H9 (cell line): ENCODE results near the gene MAPK12. TPM values are rescaled to one million over a fixed set of nuclear protein-coding genes. Genes with fewer than 3 reads are reported as not detected.

Source experiments
- DNase-seq: peaks from one replicate; pipeline ENCODE4 v3.0.0-alpha.2; 2017
- H2AFZ ChIP-seq: one replicate; pipeline ENCODE4 v1.6.1; 2013; ENCODE audit warnings: mild to moderate bottlenecking, low read length, control low read depth, moderate library complexity
- H2AK5ac ChIP-seq: 2 replicates; pipeline ENCODE4 v1.6.1; 2013; ENCODE audit warnings: low read length, control low read depth, mixed read lengths; ENCODE audit not compliant: insufficient read length
- H2BK120ac ChIP-seq: one replicate; pipeline ENCODE4 v1.6.1; 2013; ENCODE audit warnings: low read depth, mild to moderate bottlenecking, low read length, control low read depth, inconsistent platforms; ENCODE audit not compliant: poor library complexity, severe bottlenecking
- H2BK12ac ChIP-seq: 2 replicates; pipeline ENCODE4 v1.6.1; 2013; ENCODE audit warnings: low read length, control low read depth, mixed read lengths, low read depth; ENCODE audit not compliant: insufficient read length
- H2BK15ac ChIP-seq: 2 replicates; pipeline ENCODE4 v1.6.1; 2013; ENCODE audit warnings: low read depth, low read length, control low read depth
- H2BK20ac ChIP-seq: one replicate; pipeline ENCODE4 v1.6.1; 2013; ENCODE audit warnings: low read depth, mild to moderate bottlenecking, low read length, control low read depth, inconsistent platforms; ENCODE audit not compliant: poor library complexity, severe bottlenecking
- H2BK5ac ChIP-seq: 2 replicates; pipeline ENCODE4 v1.6.1; 2013; ENCODE audit warnings: low read length, control low read depth, mixed read lengths; ENCODE audit not compliant: insufficient read length
- H3K14ac ChIP-seq: 2 replicates; pipeline ENCODE4 v1.6.1; 2013; ENCODE audit warnings: low read length, control low read depth; ENCODE audit not compliant: insufficient read depth
- H3K18ac ChIP-seq: 2 replicates; pipeline ENCODE4 v1.6.1; 2013; ENCODE audit warnings: low read depth, mild to moderate bottlenecking, mixed read lengths, low read length, control low read depth; ENCODE audit not compliant: insufficient read length
- H3K23ac ChIP-seq: 2 replicates; pipeline ENCODE4 v1.6.1; 2013; ENCODE audit warnings: low read length, control low read depth, mixed read lengths, low read depth; ENCODE audit not compliant: insufficient read length
- H3K23me2 ChIP-seq: 2 replicates; pipeline ENCODE4 v1.6.1; 2013; ENCODE audit warnings: low read depth, mild to moderate bottlenecking, mixed read lengths, low read length, control low read depth; ENCODE audit not compliant: insufficient read length, poor library complexity, severe bottlenecking
- H3K27ac ChIP-seq: 2 replicates; pipeline ENCODE4 v1.5.1; 2013; ENCODE audit warnings: low read length, control low read depth, mixed read lengths, low read depth; ENCODE audit not compliant: insufficient read length
- H3K27me3 ChIP-seq: 2 replicates; pipeline ENCODE4 v1.6.1; 2013; ENCODE audit warnings: low read length, control low read depth, inconsistent platforms; ENCODE audit not compliant: insufficient read depth
- H3K4ac ChIP-seq: 2 replicates; pipeline ENCODE4 v1.6.1; 2013; ENCODE audit warnings: low read depth, mild to moderate bottlenecking, control low read depth, inconsistent platforms, low read length, moderate library complexity
- H3K4me1 ChIP-seq: 2 replicates; pipeline ENCODE4 v1.6.1; 2013; ENCODE audit warnings: low read length, control low read depth, inconsistent platforms; ENCODE audit not compliant: insufficient read depth
- H3K4me2 ChIP-seq: 2 replicates; pipeline ENCODE4 v1.6.1; 2013; ENCODE audit warnings: low read length, control low read depth, mixed read lengths; ENCODE audit not compliant: insufficient read length, insufficient read depth
- H3K56ac ChIP-seq: 2 replicates; pipeline ENCODE4 v1.6.1; 2013; ENCODE audit warnings: low read depth, mild to moderate bottlenecking, mixed read lengths, low read length, control low read depth; ENCODE audit not compliant: insufficient read length
- H3K79me1 ChIP-seq: 2 replicates; pipeline ENCODE4 v1.6.1; 2013; ENCODE audit warnings: low read depth, mild to moderate bottlenecking, moderate library complexity, low read length, control low read depth, inconsistent platforms; ENCODE audit not compliant: insufficient read depth, poor library complexity, severe bottlenecking
- H3K79me2 ChIP-seq: 2 replicates; pipeline ENCODE4 v1.6.1; 2013; ENCODE audit warnings: low read length, control low read depth, inconsistent platforms; ENCODE audit not compliant: insufficient read depth
- H3K9ac ChIP-seq: 2 replicates; pipeline ENCODE4 v1.6.1; 2013; ENCODE audit warnings: low read length, control low read depth, mixed read lengths; ENCODE audit not compliant: insufficient read length; ENCODE audit errors: extremely low read depth
- H3K9me3 ChIP-seq: one replicate; pipeline ENCODE4 v1.6.1; 2013; ENCODE audit warnings: low read depth, low read length, inconsistent platforms; ENCODE audit not compliant: control insufficient read depth
- H3T11ph ChIP-seq: one replicate; pipeline ENCODE4 v1.6.1; 2013; ENCODE audit warnings: mild to moderate bottlenecking, low read length, control low read depth, inconsistent platforms
- H4K20me1 ChIP-seq: one replicate; pipeline ENCODE4 v1.6.1; 2013; ENCODE audit not compliant: control insufficient read depth, insufficient read length, insufficient read depth
- H4K5ac ChIP-seq: 2 replicates; pipeline ENCODE4 v1.6.1; 2013; ENCODE audit warnings: low read depth, mild to moderate bottlenecking, mixed read lengths, low read length, control low read depth; ENCODE audit not compliant: insufficient read length
- H4K8ac ChIP-seq: replicated peaks from 2 replicates; pipeline ENCODE4 v1.6.1; 2013; ENCODE audit warnings: low read length, control low read depth, mixed read lengths, low read depth; ENCODE audit not compliant: insufficient read length
- H4K91ac ChIP-seq: 2 replicates; pipeline ENCODE4 v1.6.1; 2013; ENCODE audit warnings: low read depth, mild to moderate bottlenecking, moderate library complexity, mixed read lengths, low read length, control low read depth; ENCODE audit not compliant: insufficient read length
- H3K27ac Mint-ChIP-seq, 3 experiments: 2 replicates in 2 of 3; 3 replicates in 1 of 3; pipeline ENCODE4 v1.8.0; 2020 to 2021; ENCODE audit warnings: mixed read lengths in 3 of 3, mild to moderate bottlenecking in 1 of 3, moderate library complexity in 1 of 3
- H3K27me3 Mint-ChIP-seq: 2 replicates; pipeline ENCODE4 v1.8.0; 2021; ENCODE audit warnings: low read depth, mild to moderate bottlenecking, moderate library complexity, mixed read lengths
- H3K36me3 Mint-ChIP-seq, 3 experiments: 2 replicates in 2 of 3; 3 replicates in 1 of 3; pipeline ENCODE4 v1.8.0; 2020 to 2021; ENCODE audit warnings: low read depth in 3 of 3, mixed read lengths in 3 of 3; ENCODE audit not compliant: insufficient read depth in 1 of 3
- H3K4me1 Mint-ChIP-seq, 2 experiments: 2 replicates each; pipeline ENCODE4 v1.8.0; 2020; ENCODE audit warnings: mixed read lengths in 2 of 2
- H3K4me3 Mint-ChIP-seq, 2 experiments: 2 replicates in 1 of 2; 3 replicates in 1 of 2; pipeline ENCODE4 v1.8.0; 2020 to 2021; ENCODE audit warnings: mild to moderate bottlenecking in 2 of 2, mixed read lengths in 2 of 2, moderate library complexity in 1 of 2
- H3K9me3 Mint-ChIP-seq, 2 experiments: 2 replicates in 1 of 2; 3 replicates in 1 of 2; pipeline ENCODE4 v1.8.0; 2020; ENCODE audit warnings: mild to moderate bottlenecking in 2 of 2, mixed read lengths in 2 of 2, moderate library complexity in 1 of 2
- CTCF ChIP-seq: fragments of 200-600 bp; sonication (generic); conservative IDR thresholded peaks from 3 replicates; pipeline ENCODE4 v1.8.0; 2021; ENCODE audit warnings: antibody characterized with exemption, mild to moderate bottlenecking
- WGBS: extraction: QIAGEN DNeasy Blood & Tissue Kit; methylation state at CpG from one replicate; pipeline ENCODE4 v1.1.7; 2013; ENCODE audit warnings: missing lambda C conversion rate, low lambda C conversion rate, mixed read lengths; ENCODE audit not compliant: insufficient read length; ENCODE audit errors: extremely low coverage; 5-methylcytosine and 5-hydroxymethylcytosine counted together
- total RNA-seq: library from RNA; stranded (reverse); gene quantifications from 2 replicates; pipeline ENCODE4 v1.2.1, GENCODE V29; 2021

MAPK12 gene
- total RNA-seq, 1 experiment from 2014 or later, result 31.3 TPM

- H2BK120ac ChIP-seq, result no peak overlapping the region
- no peak for DNase-seq
- no peak overlapping the region for H2BK12ac ChIP-seq
- H4K8ac ChIP-seq, result no peak overlapping the region
- H3K4me2 ChIP-seq, result no peak overlapping the region
- H3K56ac ChIP-seq, result no peak overlapping the region
- H3K9me3 ChIP-seq, result no peaks in the 10 kb centered on the region
- H3K4me3 Mint-ChIP-seq, result no peak overlapping the region
- peak overlapping the region; percentile 29 for H3K18ac ChIP-seq
- no peaks in the 10 kb centered on the region; a peak in 1 of 7 replicates for H3K36me3 Mint-ChIP-seq
- no peak overlapping the region for H3K9ac ChIP-seq
- no peaks in the 10 kb centered on the region for H3K9me3 Mint-ChIP-seq
- H3K79me2 ChIP-seq, result no peaks in the 10 kb centered on the region
- H3K4me1 Mint-ChIP-seq, result peaks cover 16 to 18% of the 10 kb centered on the region in 2 experiments
- peaks cover 2% of the 10 kb centered on the region for H4K20me1 ChIP-seq
- H3K27ac ChIP-seq, result no peak overlapping the region
- H3K4me1 ChIP-seq, result no peaks in the 10 kb centered on the region; the same call in 1 of the 2 replicates
- H2BK5ac ChIP-seq, result no peak overlapping the region
- no peak overlapping the region for H3T11ph ChIP-seq
- no peak overlapping the region for H3K4ac ChIP-seq
- H3K27ac Mint-ChIP-seq, result no peak overlapping the region
- H3K23ac ChIP-seq, result no peak overlapping the region
- no peaks in the 10 kb centered on the region for H3K79me1 ChIP-seq
- H3K14ac ChIP-seq, result no peak overlapping the region; the same call in 1 of the 2 replicates
- H4K5ac ChIP-seq, result no peak overlapping the region
- H2BK15ac ChIP-seq, result no peak overlapping the region
- no peak overlapping the region for H4K91ac ChIP-seq
- H2AFZ ChIP-seq, result no peak overlapping the region
- no peaks in the 10 kb centered on the region for H3K27me3 ChIP-seq
- no peak for TF ChIP-seq CTCF
- no peak overlapping the region for H2AK5ac ChIP-seq
- peaks cover 5% of the 10 kb centered on the region for H3K23me2 ChIP-seq
- H3K27me3 Mint-ChIP-seq, result peaks cover 9% of the 10 kb centered on the region
- no CpG with 5 or more reads among the region's 16 CpGs for WGBS
- H2BK20ac ChIP-seq, result no peak overlapping the region
Observed at GRCh38 chr22:50310949-50311444, 49.5 kb upstream of the MAPK12 start.
